ENCODE results near the gene ID3. TPM values are rescaled to one million over a fixed set of nuclear protein-coding genes. Genes with fewer than 3 reads are reported as not detected.

Gene ID3
- 151 TPM for total RNA-seq (ENCODE audit: insufficient read depth, low replicate concordance)

DNA sequence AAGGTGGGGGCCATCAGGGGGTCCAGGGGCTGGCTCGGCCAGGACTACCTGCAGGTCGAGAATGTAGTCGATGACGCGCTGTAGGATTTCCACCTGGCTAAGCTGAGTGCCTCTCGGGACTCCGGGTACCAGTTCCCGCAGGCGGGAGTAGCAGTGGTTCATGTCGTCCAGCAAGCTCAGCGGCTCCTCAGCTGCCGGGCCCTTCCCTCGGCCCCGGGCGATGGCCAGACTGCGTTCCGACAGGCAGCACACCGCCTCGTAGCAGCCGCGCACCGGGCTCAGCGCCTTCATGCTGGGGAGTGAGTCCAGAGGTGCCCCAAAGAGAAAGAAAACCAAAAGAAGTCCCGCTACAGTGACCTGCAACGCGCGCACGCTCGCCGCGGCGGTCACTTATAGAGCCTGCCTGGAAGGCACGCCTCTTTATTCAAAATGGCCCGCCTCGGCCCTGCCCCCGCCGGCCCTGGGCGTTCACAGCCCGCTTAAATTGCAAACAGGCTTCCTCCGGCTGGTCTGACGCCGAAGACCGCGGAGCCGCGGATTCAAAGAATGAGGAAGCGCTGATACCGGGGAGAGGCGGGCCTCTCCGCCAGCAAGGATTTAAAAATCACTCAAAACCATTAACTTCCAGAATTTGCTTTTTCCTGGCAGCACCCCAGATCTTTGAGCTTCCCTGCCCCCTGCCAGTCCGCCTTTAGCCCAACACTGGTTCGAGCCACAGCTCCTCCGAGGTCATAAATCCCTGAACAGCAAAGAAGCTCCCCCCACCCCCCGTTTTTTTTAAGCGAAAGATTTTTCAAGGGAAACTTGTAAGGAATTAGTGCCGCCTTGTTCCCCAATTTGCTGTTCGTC, at the start of gene ID3:
Gene ID3 (minus strand): TSS at position 366 of the 849 bp plus-strand sequence. CDS start 75 bp downstream, at position 291.
- DNase-seq (ENCODE audit: low spot score) = peak; percentile 99

DNA sequence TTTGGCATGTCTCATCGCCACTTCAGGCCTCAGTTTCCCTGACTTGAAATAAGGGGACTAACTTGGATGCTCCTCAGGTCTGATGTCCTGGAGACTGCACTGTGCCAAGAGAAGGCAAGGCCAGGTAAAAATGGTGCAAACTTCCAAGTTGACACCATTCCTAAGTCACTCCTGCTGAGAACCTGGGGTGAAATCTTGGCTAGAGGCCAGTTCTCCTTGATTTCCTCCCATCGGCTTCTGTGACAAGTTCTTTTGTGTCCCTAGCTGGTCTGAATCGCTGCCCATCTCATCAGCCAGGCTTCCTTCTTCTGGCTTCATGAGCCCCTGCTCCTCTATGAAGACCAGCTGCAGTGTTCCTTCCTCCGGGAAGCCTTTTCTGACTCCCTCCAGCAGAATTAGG, 48.6 kb upstream of the ID3 start:
- DNase-seq (ENCODE audit: low spot score) = no peak

DNA sequence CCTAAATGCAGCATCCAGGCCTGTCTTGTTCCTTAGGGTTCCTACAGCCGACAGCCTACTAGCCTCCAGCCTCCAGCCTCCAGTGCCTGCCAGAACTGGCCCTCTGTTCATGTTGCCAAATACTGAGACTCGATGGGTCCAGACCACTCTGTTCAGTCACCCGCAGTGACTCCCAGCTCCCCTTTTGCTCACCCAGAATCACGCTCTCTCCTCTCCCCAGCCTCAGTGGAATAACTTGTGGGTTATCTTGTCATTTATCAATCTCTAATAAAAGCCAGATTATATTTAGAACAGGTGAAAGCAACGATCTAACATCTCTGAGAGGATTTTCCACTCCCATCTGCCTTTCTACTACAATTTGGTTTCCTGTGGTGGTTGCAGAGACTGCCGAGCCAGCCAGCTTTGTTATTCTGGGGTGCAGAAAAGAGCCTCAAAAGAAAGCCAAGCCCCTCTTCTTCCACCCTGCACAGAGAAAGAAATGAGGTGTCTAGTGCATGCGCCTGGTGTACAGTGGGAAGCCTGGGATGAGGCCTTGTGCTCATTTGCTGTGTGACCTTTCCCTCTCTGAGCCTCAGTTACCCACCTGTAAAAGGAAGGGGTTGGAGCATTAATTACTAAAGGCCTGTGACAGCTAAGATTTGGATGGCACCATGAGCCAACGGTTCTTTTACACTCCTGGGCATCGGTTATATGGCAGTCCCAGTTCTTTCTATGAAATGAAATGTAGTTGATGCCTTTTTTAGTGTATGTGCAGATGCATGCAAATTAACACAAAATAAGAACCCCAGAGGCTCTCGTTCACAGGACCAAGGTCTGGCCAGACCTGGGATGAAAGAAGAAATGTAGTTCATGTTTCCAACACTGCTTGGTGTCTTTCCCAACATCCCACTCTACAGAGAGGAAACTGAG, 42.9 kb upstream of the ID3 start:
- no peak for DNase-seq (ENCODE audit: low spot score)

DNA sequence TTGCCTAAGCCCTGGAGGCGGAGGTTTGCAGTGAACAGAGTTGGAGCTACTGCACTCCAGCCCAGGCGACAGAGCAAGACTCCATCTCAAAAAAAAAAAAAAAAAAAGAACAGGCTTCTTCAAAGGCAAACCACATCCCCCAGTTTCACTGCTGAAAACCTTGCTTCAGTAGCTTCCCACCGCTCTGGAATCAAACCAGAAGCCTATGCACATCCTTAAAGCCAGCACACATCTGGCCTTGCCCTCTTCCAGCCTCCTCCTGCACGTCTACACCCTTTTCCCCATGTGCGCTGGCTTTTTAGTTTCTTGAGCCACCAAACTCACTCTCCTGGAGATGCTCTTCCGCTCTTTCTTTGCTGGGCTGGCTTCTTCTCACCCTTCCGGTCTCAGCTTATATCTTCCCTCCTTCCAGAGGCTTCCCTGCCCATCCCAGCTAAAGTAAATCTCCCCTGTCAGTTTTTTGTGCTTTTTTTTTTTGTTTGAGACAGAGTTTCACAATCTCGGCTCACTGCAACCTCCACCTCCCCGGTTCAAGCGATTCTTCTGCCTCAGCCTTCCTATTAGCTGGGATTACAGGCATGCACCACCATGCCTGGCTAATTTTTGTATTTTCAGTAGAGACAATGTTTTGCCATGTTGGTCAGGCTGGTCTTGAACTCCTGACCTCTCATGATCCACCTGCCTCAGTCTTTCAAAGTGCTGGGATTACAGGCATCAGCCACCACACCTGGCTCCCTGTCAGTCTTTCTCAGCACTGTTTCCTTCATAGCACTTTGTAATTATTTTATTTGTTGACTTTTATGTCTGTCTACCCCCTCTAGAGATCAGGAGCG, 42.0 kb upstream of the ID3 start:
- DNase-seq (ENCODE audit: low spot score) = peak; percentile 71

DNA sequence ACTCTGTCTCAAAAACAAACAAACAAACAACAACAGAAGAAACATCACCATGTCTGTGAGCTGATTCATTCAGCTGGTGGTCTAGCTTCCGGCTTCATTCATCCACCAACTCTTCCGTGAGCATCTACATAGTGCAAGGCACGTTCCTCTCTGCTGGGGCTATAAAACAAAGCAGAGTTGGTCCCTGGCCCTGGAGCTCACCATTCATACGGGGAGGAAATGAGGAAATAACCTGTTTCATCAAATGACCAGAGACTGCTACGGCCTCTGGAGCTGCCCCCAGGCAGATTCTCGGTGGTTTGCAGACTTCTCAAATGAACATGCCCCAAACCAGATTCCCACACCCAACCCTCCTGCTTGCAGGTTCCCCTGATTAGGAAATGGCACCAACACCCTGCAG, 41.0 kb upstream of the ID3 start:
- DNase-seq (ENCODE audit: low spot score) = no peak

- no peak for DNase-seq (ENCODE audit: low spot score)
These were observed 39.8 kb upstream of the ID3 start for GRCh38 chr1:23599125-23599524.

DNA sequence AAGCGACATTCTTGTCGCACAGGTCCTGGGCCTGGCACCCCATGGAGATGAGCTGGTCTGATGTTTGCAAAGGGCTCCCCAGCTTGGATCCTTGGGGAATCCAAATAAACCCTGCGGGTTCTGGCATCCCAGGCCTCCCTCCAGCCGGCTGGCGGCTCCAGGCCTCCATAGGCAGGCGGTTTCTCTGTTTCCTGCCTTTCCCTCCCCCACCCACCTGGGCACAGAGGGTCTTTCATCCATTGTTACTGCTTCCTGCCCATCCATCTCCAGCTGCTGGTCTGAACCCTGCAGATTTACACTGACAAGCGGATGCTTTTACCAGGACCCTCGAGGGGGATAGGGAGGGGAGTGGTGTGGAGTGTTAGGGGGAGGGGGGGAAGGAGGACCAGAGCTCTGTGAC, 39.1 kb upstream of the ID3 start:
- DNase-seq (ENCODE audit: low spot score) = no peak

- no peak for DNase-seq (ENCODE audit: low spot score)
These were observed 38.5 kb upstream of the ID3 start for GRCh38 chr1:23597635-23598388.

- DNase-seq (ENCODE audit: low spot score) = no peak
These were observed 37.4 kb upstream of the ID3 start for GRCh38 chr1:23596382-23597358.

DNA sequence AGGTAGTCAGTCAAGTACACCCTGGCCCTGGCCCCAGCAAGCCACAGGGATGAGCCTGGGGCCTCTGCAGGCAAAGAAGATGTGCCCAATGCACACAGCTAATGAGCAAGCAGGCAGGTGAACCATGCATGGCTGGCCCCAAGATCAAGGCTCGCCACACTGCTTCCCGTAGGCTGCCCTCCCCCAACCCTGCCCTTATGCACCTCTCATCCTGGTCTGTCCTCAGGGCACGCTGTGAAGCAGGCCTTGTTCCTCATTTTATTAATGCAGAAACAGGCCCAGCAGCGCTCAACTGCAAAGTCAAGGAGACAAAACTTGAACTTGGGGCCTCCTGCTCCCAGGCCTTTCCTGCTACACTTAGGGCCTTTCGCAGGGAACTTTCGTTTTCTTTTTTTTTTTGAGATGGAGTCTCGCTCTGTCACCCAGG, 35.6 kb upstream of the ID3 start:
- DNase-seq (ENCODE audit: low spot score) = no peak

DNA sequence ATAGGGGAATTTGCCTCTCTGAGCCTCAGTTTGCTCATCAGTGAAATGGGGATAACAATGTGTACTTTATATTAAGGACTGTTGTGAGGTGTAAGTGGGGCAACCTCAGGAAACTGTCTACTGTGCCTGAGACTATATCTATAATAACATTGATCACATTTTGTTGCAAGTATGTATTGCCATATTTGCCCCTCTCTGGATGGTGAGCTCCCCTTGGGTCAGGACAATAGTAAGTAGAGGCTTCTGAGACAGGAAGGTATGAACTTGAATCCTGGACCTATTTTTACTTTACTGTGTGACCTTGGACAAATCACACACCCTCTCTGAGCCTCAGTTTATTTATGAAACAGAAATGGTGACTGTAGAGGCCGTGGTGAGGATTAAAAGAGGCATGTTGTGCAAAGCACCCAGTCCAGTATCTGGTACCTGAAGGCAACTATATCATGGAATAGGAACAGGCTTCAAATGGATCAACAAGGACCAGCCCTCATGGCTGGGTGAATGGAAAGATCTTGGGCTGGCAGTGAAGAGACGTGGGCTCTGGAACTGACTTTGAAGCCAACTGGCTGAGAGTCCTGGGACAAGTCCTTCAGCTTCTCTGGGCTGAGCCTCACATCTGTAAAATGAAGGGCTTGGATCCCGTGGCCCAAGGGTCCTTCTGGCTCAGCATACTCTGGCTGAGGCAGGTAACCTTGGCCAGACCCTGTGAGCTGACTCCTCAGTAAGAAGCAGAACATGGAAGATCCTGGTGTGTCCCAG, 35.0 kb upstream of the ID3 start:
- DNase-seq (ENCODE audit: low spot score) = no peak

DNA sequence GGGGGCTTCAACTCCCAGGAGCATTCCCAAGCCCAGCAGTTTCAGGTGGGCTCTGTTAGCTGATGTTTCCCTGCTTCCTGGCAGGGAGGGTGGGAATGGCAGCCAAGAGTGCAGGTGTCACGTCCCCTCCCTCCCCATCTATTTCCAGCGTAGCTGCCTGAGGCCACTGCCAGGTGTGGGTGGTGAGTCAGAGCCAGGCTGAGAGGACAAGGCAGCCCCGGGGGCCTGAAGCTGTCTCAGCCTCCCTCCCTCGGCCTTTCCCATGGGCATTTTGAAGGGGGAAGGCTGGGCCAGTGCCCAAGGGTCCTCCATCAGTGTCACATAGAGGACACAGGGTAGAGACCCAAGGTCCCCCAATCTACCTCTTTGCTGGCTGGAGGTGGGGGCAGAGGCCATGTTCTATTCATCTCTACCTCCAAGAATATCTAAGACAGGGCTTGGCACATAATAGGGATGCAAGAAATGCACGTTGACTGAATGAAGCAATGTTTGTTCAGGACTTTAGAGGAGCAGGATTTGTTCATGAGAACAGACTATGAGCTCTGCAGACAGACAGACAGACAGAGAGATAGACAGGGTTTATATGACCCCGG, 34.4 kb upstream of the ID3 start:
- DNase-seq (ENCODE audit: low spot score) = peak; percentile 55

DNA sequence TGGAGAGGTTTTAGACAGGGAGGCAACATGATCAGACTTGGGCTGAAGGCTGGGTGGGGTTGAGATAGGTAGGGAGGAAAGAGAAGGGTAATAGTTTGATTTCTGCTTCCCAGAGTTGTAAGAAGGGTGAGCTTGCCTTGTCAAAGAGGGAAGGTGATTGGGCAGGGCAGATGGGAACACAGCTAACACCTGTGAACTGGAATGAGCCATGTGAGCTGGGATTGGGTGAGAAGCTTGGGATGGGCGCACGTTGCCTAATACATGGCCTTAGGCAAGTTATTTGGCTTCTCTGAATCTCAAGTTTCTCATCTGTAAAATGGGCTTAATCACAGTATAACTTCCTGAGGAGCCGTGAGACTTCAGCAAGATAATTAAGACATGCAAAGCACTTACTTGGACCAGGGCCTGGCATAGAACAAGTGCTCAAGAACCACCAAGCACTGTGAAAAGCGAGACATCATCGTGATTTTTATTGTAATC, 33.8 kb upstream of the ID3 start:
- peak; percentile 56 for DNase-seq (ENCODE audit: low spot score)

GRCh38 chr1:23592209-23592892, 33.0 kb upstream of the ID3 start:
- DNase-seq (ENCODE audit: low spot score) = peak; percentile 44

DNA sequence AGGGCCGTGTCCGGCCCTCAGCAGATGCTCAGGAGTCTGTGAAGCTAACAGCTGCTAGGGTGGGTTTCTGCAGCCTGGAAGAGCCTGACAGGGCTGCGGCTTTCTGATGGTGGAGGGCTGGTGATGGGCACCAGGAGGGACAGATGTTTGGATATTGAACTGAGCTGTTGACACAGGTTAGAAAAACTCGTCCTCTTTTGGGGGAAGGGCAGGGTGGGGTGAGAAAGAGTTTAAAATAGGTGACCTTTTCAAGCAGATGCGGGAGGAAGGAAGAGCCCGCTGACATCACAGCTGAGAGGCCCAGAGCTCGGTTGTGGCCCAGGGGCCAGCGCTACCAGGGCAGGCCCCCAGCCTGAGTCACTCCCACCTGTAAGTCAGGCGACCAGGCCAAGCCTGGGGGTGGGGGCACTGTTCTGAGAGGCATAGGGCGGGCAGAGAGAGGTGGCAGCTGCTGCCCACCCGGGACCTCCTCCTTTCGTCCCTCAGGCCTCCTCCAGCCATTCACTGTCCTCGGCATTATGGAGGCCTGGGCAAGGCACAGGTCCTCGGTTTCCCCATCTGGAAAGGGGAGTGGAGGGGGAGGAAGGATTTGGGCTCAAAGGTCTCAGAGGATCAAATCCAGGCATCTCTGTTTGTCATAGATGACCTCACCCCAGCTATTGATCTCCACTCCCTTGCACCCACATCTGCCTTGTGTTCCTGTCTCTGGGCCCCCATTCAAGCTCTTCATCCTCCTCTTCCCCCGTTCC, 32.3 kb upstream of the ID3 start:
- no peak for DNase-seq (ENCODE audit: low spot score)

- DNase-seq (ENCODE audit: low spot score) = peak; percentile 50
These were observed 30.9 kb upstream of the ID3 start for GRCh38 chr1:23590058-23590783.
